HG03457 (cell line): Measurements from ENCODE around the gene TET2.

ENCODE experiments used
- ATAC-seq: cut with Tn5 transposase; IDR thresholded peaks from one replicate; pipeline ENCODE4 v1.9.1; 2021; ENCODE audit warnings: moderate number of reproducible peaks; ENCODE audit not compliant: unreplicated experiment

Gene TET2

DNA sequence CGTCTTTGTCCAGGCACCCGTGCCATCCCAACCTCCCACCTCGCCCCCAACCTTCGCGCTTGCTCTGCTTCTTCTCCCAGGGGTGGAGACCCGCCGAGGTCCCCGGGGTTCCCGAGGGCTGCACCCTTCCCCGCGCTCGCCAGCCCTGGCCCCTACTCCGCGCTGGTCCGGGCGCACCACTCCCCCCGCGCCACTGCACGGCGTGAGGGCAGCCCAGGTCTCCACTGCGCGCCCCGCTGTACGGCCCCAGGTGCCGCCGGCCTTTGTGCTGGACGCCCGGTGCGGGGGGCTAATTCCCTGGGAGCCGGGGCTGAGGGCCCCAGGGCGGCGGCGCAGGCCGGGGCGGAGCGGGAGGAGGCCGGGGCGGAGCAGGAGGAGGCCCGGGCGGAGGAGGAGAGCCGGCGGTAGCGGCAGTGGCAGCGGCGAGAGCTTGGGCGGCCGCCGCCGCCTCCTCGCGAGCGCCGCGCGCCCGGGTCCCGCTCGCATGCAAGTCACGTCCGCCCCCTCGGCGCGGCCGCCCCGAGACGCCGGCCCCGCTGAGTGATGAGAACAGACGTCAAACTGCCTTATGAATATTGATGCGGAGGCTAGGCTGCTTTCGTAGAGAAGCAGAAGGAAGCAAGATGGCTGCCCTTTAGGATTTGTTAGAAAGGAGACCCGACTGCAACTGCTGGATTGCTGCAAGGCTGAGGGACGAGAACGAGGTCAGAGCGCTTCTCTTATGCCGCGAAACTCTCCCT lies at the start of gene TET2:
Gene TET2 (plus strand): TSS at position 601 of the 740 bp plus-strand sequence. CDS start 87,067 bp downstream, outside the sequence.
- ATAC-seq: peak; percentile 88

- no peak for ATAC-seq
Observed at GRCh38 chr4:105102016-105102415, 44.7 kb upstream of the TET2 start.

- ATAC-seq: no peak
Observed at GRCh38 chr4:105106426-105106825, 40.2 kb upstream of the TET2 start.

DNA sequence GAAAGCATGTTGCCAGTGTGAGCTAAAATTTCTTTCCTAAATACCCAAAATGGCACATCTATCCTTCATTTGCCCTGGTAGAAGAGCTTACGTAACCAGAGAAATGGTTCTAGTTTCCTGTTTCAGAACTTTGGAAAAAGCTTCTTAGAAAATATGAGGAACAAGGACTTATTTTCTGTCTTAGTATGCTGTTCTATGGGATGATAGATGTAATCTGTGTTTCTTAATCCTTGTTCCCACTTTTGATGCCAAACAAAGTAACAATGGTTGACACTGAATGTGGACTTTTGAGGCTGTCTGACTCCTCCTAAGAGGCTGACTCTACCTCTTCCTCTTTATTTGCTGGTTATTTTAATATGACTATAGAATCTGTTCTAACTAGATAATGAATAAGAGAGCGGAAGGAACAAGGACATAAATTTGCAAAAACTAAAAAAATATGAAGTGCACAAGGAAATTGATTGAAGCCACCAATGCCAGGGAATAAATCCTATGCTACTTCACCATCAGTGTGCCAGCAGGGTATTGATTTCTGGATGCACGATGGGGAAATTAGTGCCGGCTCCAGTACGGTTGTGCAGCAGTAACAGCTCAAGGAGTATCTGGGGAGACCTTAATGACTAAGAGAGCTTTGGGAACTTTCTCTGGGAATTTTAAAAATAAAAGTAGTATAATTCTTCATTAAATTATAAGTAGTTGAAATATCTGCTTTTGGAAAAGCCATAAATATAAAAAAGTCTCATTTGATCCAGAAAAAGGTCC lies 39.4 kb upstream of the TET2 start:
- no peak for ATAC-seq

DNA sequence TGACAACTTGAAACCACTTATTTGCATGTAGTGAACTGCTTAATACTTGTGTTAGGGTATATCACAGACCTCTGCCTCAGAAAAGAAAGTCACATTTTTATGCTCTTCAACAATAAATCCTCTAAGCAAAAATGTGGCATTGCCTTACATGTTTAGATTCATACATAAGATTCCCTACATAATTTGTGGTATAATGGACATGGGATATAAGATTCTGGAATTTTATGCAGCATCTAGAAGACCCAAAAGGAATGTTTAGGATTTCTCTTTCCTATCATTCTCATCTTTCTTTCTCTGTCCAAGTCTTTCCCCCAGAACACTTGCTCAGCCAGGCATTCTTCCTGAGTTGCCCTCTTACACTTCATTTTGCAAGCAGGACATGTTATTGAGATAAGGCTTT lies 37.7 kb upstream of the TET2 start:
- ATAC-seq: no peak

- ATAC-seq: no peak
Observed at GRCh38 chr4:105112274-105112673, 34.4 kb upstream of the TET2 start.

DNA sequence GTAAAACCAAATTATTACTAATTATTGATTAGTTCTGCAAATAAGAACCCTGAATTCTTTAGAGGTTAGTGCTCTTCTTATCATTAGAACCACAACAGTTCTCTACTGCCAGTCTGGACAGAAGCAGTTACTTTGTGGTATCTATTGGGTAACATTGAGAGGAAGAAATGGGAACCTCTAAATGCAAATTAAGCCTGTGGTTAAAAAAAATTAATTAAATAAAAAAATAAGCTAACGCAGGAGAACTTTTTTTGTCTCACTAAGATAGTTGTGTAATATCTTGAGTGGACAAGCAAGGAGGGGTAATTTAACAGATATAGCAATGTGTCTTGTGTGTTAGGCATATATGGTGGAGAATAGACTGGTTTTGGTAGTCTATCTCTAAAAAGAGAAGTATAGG lies 32.9 kb upstream of the TET2 start:
- ATAC-seq: no peak

- no peak for ATAC-seq
Observed at GRCh38 chr4:105116616-105117319, 29.9 kb upstream of the TET2 start.

DNA sequence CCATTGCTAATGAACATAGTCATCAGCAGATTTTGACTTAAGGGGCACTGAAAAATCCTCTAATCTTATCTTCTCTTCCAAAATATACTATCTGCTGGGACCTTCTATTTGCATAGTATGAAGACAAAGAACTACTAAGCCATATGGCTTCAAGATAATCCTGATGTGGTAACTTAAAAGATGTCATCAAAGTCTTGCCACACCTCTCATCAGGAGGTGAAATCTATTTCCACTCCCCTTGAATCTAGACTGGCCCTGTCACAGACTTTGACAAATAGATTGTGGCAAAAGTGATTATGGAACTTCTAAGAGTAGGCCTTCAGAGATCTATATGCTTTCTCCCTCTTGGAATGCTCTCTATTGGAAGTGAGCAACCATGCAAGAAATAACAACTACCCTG lies 27.3 kb upstream of the TET2 start:
- ATAC-seq: no peak

DNA sequence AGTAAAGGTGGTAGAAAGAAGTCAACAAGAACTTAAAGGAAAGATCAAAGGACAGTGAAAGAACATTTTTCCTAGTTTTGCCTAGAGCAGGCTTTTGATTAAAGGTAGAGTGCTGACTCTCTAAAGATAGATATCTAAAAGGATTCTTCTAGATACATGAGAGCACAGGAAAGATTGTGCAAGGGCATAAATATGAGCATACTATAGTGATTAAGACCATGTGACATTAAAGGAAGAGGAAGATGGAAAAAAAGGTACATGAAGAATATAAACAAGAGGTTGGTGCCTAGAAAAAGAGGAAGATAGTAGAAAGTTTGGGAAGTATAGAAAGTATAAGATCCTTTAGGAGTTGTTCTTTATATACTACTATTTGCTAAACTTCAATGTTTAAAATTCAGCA lies 26.1 kb upstream of the TET2 start:
- ATAC-seq: no peak

DNA sequence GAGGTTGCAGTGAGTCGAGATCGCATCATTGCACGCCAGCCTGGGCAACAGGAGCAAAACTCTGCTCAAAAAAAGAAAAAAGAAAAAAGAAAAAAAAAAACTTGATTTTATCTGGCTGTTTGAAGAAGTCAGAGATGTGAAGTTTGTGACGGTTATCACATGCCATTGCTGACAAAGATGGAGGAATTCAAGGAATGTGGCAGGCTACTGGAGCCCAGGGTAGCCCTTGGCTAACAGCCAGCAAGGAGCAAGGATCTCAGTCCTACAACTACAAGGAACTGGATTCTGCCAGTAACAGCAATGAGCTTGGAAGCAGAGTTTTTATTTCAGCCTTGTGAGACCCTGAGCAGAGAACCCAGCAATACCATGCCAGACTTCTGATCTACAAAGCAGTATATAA lies 24.3 kb upstream of the TET2 start:
- ATAC-seq: no peak

DNA sequence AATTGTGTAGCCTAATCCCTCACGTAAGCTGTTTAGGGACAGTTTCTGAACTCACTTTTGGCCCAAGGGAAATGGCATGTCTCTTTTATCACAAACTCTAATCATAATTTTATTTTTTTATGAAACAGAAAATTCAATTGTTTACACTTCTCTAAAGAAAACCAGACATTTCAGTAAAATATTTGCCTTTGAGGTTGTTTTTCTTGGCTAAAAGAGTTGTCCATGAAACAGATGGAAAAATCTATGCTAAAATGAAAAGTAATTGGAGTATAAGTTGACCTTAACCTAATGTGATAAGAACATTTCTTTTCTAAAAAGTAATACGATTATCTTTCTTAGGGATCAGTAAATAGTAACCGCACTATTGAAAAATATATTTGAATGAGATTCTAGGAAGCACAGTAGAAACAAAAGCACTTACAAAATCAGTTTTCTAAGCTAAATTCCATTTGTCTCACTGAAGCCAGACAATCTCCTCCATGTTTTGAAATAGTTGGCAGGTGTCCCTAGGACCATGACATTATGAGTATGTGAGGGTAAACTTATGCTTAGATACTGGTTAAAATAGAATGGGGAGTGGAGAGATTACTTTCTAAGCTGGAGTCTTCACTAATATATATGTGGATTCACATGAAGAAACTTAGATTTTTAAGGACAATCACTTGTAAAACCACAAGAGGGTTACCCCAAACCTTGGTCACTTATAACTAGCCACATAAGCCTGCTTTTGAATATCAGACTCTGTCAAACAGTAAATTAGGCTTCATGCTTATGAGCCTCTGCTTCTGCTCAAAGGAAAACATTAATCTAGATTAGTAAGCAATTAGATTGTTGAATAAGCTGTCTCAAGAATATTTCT lies 20.1 kb upstream of the TET2 start:
- ATAC-seq: no peak

DNA sequence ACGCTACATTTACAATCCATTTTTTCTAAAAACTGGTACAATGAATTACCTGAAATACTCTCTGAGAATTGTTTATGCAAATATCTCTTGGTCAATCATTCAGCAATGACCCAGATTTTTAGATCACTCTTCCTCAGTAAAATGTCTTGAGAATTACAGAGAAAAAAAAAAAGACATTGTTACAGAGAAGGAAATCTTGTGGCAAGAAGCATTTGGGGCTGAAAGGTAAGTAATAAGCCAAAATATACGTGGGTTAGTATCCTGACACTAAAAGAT lies 19.6 kb upstream of the TET2 start:
- no peak for ATAC-seq

DNA sequence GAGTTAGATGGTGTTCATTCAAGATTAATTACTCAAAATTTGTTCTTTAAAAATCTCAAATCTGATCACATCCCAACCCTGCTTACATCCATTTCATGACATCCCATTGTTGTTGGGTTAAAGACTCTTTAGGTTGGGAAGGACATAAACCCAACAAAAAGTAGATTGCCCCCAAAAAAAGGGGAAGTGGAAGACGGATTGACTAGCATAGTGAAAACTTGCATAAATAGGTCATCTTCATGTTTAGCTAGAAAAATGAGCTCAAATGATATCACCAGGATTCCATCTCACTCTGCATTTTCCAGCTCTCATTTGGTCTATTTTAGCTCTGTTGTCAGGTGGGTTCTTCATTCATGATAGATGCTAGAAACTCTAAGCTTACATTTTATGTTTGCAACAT lies 18.5 kb upstream of the TET2 start:
- no peak for ATAC-seq

DNA sequence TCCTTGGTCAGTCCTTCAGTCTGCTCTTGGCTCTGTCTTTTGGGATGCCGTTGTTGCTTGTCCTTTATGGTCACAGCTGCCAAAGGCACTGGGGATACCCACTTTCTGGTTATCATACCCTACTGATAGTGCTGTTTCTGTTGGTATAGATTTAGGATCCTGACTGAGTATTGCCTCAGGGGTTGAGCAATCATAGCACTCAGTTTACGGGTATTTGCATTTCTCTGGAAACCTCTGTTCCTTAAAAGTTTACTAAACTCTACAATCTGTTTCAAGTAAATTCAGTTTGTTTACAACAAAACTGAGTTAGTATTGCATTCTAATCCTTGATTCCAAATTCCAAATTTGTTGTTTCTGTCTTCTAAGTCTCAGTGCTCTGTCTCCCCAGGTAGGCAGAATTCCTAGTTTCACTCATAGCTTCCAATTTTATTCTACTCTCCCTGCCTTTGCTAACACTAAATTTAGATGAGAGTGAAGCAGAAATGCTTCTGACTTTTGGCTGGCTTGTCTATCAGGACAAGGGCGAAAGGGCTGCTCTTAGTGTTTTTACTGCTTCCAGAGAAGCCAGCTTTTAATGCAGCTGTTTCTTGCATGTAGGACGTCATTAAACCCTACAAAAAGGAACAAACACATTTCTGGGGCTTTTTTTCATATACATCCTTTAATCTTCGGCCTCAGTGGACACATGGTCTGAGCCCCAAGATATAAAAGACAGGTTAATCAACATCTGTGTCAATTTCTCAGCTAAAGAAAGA lies 17.2 kb upstream of the TET2 start:
- ATAC-seq: no peak

GRCh38 chr4:105130945-105131344 lies 15.7 kb upstream of the TET2 start:
- ATAC-seq: no peak

GRCh38 chr4:105133976-105134375 lies 12.7 kb upstream of the TET2 start:
- ATAC-seq: no peak

DNA sequence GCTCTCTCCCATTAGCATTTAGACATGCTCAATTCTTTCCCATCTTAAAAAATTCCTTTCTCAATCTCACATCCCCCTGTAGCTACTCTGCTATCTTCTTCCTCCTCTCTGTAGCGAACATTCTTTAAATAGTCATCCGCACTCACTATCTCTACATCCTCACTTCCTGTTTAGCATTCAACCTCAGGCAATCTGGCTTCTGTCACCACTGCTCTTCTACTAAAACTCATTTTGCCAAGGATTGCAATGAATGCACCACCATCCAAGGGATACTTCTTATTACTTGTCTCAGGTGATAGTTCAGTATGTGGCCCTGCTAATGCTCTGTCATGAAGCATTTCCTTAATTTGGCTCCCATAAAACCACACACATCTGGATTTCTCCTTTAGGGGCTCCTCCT lies 10.9 kb upstream of the TET2 start:
- ATAC-seq: peak; percentile 44

GRCh38 chr4:105137121-105137875 lies 9.4 kb upstream of the TET2 start:
- ATAC-seq: no peak

DNA sequence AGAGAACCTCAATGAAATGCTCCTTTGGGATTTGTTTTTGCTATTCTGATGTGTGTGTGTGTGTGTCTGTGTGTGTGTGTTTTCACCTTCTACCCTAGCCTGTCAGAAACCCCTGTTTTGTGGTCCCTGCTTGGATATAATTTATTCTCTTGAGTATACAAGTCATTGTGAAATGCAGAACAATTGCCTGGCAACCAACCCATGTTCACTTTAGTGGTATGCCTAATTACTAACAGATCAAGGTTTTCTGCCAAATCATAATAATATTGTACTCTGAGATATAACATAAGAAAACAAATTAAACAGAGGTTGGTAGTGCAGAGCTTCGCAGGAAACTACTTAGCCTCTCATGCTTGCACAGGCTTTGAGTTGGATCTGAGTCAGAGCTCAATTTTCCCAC lies 7.0 kb upstream of the TET2 start:
- no peak for ATAC-seq
